Mesenteric fat pad (tissue), 1 donor: ENCODE results near the gene HOXA13. TPM values are rescaled to one million over a fixed set of nuclear protein-coding genes. Genes with fewer than 3 reads are reported as not detected.

Experiments
- DNase-seq: peaks from one replicate; pipeline ENCODE4 v3.0.0-alpha.2; 2020; ENCODE audit warnings: low spot score
- total RNA-seq: library from RNA; stranded (reverse); fragmentation: NEBNext Ultra II Directional; extraction: Animal tissue kit (Norgen Biotek cat#: 25700); gene quantifications from one replicate; pipeline ENCODE4 v1.2.1, GENCODE V29; 2021
- donor health status: DM: yes; HTN: yes; CAD: no.

Gene HOXA13
- total RNA-seq, 1 donor from 2014 or later = 1.9 TPM

DNA sequence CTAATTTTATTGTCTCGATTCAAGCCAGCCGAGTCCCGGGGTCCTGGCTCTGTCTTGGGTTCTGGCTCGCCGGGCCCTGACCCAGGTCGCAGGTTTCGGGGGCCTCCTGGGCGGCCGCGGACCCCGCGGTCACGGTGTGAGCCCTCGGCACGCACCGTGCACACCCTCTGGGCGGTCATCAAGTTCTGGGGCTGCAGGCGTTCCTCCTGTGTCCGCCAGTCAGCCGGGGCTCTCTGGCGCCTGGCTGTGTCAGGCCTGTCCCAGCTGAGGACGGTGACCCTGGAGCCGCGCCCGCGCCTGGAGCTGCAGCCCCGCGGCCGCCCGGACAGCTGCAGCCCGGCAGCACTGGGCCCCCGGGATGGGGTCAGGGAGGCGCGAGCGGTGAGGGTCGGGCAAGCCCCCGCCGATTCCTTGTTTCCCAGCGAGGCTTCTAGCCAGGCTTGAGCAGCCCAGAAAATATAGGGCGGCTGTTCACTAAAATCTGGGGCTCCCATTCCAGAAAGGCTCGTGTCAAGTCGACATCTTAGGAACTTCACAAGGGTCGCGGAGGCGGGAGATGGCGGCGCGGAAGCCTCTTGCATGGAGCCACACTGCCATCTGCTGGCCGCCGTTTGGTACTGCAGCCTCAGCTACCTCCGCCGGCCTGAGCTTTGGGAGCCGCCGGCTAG, 39.2 kb downstream of the HOXA13 start:
- DNase-seq = no peak

DNA sequence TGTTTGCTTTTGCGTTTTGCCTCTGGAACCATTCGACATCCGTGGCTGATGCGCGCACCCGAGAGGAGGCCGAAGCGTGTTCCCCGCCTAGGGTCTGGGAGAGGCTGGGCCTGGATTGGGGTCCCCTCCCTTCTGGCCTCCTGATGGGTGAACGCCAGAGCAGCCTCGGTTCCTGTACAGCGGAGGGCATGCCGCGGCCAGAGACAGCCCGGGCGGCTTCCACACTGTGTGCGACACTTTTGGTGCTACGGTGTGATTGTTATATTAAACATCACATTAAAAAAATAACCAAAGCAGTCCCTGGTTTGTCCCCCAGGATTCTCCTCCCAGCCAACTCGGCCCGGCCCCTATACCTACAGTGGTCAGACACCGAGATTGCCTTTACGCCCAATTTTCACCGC, 39.7 kb downstream of the HOXA13 start:
- peak; percentile 89 for DNase-seq

DNA sequence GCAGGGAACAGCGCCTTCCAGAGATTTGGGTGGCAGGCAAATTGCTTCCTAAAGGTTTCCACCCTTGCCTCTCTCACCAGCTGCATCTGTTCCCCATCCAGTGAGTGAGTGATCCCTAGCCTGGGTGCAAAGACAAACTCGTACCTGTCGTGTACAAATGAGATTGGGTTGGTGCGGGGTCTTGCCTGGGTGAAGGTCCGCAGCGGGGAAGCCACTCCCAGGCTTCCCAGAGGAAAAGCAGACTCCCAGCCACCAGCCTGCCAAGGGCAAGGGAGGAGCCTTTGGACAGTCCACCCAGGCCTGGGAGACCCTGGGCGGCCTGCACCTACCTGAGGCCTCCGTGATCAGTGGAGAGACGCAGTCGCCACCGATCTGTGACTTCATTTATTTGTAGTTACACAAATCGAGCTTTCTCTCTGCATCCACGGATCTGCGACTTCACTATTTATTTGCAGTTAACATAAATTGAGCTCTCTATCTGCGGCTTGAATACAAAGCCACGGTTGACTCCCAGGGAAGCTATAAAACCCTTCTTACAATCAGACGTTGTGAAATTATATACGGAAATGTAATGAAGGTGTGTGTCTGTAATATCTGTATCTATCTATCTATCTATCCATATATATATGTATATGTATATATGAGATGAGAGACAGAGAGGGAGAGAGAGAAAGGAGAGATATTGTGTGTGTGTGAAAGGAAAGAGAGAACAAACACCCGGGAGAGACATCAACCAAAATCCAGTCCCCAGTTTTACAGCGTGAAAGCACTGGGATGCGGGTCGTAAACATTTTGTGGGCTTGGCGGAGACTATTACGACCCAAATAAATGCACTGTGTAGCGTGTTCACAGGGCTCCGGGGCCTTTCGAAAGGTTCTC, 40.4 kb downstream of the HOXA13 start:
- peak; percentile 39 for DNase-seq

DNA sequence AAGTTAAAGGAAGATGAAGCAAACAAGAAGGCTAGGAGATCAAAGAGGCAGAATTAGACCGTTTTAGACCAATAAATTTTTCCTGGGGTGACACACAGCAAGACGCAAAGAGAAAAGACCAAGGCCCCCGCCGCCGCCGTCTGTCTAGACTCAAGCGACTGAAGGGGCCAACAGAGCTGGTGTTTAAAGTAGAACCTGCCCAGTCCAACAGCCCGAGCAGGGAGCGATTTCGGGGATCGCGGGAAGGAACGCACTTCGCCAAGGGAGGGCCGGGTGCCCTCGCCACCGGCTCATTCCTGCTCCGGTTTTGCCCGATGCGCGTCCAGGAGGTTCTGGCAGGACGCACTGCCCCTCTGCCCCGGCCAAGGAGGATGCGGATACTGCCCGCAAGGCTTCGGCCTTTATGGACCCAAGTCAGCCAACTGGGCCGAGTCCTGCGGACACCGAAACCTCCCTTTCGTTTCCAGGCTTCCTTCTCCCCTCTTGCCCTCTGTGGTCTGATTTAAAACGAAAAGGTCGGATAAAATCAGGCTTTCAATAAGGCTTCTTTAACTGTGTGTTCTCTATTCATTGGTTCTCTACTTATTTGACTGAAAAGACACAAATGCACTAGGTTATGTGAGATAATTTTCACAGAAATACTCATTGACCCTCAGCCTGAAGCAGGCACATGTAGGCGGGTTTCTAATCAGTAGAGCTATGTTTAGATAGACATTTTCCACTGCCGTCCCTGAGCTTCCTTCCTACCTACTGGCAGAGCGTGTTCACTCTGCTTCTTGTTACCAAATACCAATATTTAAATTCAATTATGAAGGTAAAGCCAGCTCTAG, 41.2 kb downstream of the HOXA13 start:
- DNase-seq = peak; percentile 87

DNA sequence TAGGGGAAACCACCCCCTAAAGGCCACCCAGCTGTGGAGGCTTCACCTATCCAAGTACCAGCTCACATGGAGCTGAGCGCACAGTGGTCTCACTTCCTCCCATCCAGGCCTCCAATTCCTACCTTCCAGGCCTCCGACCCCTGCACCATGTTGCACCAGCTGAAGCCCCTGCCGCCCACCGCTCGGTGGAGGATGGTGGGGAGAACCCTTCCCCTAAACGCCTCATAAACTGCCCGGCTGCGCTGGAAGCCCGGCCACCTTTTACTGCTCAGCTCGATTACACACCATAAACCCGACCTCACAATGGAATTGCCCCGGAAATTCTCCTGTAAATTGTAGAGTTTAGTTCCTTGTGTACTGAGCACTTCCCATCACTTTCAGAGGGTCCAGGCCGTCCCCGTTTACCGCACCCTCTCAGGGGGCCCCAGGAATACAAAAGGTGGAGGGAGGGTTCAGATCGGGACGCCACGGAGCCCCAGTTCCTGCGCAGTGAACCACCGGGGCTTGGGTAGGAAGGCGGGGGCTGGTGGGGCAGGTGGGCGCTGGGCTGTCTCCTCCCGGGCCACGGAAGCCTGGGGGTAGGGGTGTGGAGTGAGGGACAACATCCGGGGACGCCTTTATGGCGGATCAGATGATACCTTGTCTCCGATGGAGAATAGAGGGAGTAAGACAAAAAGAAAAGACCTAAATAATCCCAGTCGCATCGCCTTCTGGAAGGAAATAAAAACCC, 42.0 kb downstream of the HOXA13 start:
- peak; percentile 85 for DNase-seq

DNA sequence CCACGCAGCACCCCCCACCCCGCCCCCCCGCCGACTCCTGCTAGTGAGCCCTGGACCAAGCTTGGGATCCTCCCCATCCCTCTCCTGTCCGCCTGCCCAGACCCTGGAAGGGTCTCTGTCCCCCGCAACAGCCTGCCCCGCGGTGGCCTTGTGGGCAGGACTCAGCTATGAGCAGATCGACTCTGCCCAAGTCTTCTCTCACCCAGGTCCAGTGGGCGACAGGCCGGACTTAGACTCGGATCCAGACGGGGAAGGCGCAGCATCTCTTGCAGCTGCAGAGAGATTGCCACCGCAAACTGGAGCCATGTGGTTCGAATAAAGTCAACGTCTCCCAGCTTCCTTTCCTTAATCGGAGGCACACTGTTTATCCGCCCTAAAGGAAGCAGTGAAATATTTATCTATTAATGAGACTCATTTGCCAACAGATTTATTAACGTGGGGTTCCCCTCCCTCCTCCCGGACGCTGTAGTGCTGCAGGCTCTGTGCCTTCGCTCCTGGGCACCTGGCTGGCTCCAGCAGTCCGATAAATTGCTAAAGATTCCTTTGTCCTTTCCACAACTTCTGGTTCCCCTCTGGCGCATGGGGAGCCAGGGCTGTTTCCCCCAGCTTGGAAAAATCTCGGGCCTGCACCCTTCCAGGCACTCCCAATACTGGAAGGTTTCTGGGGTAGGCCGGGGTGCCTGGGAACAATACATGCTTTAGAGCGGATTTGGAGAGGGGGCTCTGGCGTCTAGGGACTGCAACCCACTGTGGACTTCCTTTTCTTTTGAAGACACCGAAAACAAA, 42.8 kb downstream of the HOXA13 start:
- peak; percentile 87 for DNase-seq

DNA sequence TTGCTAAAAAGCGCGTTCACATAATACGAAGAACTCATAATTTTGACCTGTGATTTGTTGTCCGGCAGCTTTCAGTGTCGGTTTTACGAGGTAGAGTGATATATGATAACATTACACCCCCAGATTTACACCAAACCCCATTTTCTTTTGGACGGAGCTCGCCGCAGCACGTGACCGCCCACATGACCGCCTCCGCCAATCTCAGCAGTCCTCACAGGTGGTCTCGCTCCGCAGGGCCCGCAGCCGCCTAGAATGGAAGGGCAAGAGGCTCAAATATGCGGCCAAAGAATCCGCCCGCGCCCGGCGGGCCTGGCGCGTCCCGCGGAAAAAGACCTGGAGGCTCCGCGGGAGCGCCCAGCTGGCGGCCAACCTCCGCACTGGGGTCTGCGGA, 43.4 kb downstream of the HOXA13 start, which contains the start of gene HOXA7:
Gene HOXA7 (minus strand): TSS at position 168 of the 391 bp plus-strand sequence. CDS start 130 bp downstream, at position 38.
- DNase-seq = peak; percentile 93

DNA sequence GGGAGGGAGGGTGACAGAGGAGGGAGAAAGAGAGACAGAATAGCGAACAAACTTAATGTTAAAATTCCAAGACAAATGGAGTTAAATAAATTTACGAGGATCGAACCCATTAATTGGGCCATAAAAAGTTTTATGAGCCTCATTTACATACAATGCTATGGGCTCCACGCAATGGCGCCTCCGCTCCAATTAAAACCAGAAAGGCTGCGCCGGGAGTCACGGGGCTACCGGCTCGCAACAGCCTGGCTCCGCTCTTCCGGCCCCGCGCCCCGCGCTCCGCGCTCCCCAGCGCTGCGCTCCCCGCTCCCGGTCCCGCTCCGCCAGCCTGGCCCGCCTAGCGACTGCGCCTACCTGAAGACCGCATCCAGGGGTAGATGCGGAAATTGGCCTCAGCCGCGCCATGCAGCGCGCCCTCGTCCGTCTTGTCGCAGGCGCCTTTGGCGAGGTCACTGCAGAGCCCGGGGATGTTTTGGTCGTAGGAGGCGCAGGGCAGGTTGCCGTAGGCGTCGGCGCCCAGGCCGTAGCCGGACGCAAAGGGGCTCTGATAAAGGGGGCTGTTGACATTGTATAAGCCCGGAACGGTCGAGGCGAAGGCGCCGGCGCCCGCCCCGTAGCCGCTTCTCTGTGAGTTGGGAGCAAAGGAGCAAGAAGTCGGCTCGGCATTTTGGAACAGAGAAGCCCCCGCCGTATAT, 43.9 kb downstream of the HOXA13 start:
- peak; percentile 87 for DNase-seq

DNA sequence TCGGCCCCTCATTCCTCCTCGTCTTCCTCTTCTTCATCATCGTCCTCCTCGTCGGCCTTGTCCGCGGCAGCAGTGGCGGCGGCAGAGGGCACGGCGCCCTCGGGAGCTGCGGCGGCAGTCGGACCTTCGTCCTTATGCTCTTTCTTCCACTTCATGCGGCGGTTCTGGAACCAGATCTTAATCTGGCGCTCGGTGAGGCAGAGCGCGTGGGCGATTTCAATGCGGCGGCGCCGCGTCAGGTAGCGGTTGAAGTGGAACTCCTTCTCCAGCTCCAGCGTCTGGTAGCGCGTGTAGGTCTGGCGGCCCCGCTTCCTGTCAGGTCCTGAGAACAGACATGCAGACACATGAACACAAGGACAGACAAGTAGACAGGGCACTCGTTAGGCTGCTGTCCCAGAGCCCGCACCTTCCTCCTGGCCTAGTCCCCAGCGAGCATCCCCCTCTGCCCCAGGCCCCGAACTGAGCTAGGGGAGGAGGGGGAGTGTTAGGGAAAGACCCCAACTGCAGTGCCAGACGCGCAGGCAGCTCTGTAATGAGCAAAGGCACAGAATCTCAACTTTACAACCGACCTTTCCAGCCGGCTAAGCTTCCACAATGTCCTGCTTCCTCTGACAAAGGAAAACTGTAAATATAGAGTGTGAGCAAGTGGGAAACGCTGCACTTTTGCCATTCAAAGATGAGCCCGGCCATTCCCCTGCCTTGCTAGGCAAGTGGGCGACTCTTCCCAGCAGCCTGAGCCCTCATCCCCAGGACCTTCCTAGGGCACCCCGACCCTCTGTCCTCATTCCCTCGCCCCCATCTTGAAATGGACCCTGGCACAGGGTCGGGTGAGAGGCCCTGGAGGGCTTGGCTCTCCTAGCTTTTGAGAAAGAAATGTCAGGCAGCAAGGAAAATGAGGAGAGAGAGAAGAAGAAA, 44.7 kb downstream of the HOXA13 start:
- peak; percentile 88 for DNase-seq

DNA sequence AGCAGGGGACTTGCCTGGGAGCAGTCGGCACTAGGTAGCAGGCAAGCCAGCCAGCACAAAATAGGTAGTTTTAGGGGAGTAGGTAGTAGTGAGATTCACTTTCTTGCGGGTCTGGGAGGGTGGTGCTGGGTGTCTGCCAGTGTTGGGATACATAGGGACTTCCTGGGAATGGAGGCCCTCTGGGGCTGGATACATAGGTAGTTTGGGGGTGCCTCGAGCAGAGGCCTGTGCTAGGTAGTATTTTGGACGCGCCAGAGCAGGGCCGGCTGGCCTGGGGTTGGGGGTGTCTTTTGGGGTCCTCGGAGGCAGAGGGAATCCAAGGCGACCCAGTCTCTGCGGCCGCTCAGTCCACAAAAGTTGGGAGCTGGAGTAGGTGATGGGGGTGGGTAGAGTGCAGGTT, 45.5 kb downstream of the HOXA13 start:
- no peak for DNase-seq

DNA sequence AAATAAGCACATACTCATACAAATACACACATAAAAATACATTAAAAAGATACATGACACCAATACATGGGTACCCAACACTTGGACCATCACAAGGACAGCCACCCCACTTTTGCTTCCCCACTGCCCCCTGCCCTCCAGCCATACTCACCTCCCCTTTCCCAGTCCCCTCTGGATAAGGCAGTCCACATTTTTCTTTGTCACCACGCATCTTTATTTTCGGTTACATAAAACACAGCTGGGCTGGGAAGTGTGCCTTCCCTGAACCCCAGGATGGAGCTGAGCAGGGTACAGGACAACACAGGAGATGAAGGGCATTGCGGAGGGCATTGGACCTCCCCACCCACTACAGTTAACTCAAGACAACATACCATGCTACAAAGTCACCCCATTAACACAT, 46.4 kb downstream of the HOXA13 start:
- DNase-seq = no peak

DNA sequence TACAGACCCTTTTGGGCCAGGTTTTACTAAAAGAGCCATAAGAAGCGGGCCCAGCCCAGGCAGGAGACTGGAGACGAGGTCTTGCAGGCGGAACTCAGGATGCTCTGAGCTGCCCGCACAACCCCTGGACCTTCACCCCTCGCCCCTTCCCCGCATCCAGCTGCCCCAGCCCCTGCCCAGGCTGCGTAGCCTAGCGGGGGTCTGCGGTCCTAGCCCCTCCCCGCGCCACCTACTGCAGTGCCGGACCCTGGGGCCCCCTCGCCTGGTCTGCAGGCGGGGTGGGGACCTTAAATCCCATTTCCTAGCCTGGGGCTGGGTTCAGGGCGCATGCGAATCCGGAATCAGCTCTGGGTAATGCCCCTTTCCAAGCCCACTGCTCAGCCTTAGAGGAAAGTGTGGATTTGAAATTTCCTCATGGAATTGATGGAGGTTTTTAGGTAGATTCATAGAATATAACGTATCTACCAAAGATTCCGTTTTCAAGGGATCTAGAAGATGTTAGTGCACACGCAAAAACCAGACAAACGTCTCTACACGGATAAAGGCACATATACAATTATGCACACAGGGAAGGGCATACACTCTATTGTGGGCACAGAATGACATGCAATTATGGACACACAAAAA, 47.0 kb downstream of the HOXA13 start:
- DNase-seq = no peak

DNA sequence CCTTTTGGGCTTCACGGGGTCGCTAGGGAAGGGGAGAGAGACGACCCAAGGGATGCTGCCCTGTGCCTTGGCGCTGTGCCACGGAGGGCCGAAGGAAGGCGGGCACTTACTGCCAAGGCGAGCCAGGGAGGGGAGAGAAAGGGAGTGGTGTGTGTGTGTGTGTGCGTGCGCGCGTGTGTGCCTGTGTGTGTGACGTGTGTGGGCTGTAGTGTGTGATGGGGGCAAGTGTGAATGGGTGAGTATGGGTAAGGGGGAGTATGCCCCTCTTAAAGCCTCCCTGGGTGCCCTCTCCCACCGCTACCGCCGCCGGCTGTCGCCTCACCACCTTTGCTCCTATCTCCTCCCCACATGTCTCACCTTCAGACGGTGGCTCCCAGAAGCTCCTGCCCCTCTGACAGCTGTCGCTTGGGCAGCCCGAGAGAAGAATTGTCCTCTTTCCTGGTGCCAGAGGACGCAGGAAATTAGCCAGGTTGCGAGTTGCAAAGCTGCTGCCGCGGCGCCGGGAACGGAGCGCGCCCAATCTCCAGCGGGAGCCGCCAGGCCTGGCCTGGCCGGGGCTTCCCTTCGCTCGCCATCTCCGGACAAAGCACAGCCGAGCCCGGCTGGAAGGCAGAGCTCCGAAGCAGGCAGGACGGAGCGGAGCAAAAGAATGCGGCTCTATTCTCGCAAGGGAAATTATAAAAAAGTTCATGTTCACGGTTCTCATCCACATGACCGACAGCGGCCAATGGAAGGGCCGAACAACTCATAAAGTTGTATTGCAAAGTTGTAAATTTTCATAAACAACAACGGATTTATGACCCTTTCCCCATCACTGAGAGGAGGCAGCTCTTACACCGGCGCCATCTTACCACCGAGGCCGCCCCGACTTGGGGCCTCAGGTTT, 47.7 kb downstream of the HOXA13 start, which contains the start of gene HOXA3:
Gene HOXA3 (minus strand): TSS at position 653 of the 885 bp plus-strand sequence. CDS start 41,943 bp downstream, outside the sequence.
- peak; percentile 88 for DNase-seq

DNA sequence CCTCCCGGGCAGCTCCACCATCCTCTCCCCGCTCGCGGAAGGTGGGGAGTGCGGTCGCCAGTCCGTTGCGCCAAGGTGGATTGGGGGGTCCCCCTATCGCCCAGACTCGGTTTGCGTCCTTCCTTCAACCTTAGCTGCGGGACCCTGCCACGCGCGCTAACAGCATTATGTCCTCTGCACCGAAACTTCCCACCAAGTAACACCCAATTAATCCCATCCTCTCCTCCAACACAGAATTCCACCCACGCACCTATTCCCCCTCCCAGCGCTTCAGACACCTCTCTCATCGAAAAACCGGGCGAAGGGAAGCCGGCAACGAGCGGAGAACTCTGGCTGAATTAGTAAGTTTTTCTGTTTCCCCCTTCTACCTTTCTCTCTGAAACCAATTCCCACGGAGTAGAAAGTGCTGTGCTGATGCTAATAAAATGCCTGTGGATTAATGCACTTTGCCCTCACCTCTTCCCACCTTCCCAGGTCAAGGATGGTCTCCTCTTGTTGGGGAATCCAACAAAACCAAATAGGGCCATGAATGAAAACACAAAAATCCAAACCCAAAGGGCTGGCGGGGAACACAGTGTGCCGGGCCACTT, 48.5 kb downstream of the HOXA13 start:
- DNase-seq = no peak

DNA sequence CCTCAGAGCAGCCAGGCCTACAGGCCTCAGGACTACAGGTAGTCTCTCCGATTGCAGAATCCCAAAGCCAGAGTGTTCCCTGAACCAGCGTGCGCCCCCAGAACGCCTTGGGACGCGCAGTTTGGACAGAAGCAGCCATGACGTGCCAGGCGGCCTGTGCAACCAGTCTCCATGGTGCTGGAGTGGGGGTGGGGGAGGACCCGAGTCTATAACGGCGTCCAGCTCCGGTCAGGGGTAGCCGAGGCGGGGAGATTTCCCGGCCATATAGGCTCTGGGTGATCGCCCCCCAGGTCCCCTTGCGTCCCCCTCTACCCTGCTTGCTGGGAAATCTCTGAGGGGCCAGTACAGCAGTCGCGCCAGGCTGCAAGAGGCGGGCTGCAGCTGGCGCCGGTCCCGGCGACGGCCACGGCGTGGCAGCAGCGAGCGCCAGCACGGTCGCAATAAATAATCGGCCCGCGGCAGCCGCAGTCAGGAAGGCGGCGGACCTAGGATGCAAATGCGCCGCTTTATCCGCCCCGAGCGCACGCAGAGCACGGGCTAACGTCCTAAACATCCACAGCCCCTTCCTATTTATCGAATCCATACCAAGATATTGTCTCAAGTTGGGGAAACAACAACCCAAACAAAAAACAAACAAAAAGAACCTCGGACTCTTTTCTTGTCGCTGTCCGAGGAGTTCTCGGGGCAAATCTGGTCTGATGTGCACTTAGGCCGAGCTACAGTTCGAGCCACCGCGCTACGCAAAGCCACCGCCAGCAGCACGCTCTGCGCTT, 49.1 kb downstream of the HOXA13 start:
- DNase-seq = peak; percentile 93
